Glomerular visceral epithelial cell (primary cell): ENCODE results near the gene LCA5L.
"Not testable (repeated sequence)": the region's sequence is repeated elsewhere in the genome, so short reads cannot be mapped to it uniquely, and the experiment has no call there.

Experiments used
- DNase-seq: peaks from one replicate; pipeline ENCODE4 v3.0.0-alpha.2; 2016; ENCODE audit errors: extremely low spot score

The LCA5L gene

DNA sequence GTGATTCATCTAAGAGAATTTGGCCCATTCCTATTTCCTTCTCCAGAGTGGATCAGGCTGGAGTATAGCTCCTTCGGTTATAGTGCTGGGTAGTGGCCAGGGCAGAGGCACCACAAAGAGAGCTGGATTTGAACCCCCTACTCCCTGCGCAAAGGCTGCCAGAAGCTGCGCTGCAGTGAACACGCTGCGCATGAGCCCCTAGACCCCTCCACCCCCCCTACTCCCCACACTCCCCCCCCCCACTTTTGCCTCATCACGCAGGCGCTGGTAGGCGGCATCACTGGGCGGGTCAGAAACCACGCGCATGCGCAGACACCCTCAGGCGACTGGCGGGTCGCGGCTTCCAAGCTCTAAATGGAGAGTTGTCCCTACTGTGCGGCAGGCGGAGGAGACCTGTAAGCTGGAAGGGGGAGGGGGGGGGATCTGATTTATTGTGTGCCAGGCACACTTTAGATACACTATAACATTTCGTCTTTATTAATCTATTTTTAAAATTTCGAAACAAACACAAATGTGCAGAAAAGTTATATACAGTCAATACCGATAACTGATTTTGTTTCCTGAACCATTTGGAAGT lies 58.0 kb downstream of the LCA5L start:
- DNase-seq: peak; percentile 93

GRCh38 chr21:39386899-39387298 lies 58.7 kb downstream of the LCA5L start:
- no peak for DNase-seq

- DNase-seq: no peak
Observed at GRCh38 chr21:39386194-39386593, 59.4 kb downstream of the LCA5L start.

GRCh38 chr21:39385299-39386145 lies 60.1 kb downstream of the LCA5L start:
- no peak for DNase-seq

GRCh38 chr21:39384674-39385298 lies 60.8 kb downstream of the LCA5L start:
- DNase-seq: peak; percentile 60

DNA sequence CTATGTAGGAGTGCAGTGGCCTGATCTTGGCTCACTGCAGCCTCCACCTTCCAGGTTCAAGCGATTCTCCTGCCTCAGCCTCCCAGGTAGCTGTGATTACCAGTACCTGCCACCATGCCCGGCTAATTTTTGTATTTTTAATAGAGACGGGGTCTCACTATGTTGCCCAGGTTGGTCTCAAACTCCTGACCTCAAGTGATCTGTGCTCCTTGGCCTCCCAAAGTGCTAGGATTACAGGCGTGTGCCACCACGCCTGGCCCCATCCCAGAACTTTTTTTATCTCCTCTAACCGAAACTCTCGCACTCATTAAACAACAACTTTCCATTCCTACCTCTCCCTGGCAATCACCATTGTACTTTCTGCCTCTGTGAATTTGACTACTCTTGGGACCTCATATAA lies 63.5 kb downstream of the LCA5L start:
- DNase-seq: not testable (repeated sequence)

DNA sequence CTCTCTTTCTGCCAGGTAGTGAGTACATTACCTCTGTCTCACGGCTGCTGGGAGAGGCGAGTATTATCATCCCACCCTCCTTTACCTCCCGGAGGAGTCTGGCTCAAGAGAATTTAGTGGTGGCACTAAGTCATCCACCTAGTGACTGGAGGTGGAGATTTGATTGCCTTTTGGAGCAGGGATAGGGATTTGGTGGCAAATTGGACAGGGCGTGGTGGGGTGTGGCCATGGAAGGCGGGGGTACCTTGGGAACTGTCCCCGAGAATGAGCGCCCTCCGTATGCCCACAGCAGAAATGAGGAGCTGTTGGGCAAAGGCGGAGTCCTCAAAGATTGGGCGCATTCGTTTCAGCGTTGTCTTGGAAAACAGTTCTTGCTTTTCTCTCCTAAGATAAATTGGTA lies 64.6 kb downstream of the LCA5L start:
- peak; percentile 26 for DNase-seq

GRCh38 chr21:39379986-39380891 lies 65.3 kb downstream of the LCA5L start:
- DNase-seq: peak; percentile 99

- no peak for DNase-seq
Observed at GRCh38 chr21:39377444-39378050, 68.0 kb downstream of the LCA5L start.

- no peak for DNase-seq
Observed at GRCh38 chr21:39375446-39375845, 70.1 kb downstream of the LCA5L start.

- DNase-seq: no peak
Observed at GRCh38 chr21:39374046-39374445, 71.5 kb downstream of the LCA5L start.

GRCh38 chr21:39373634-39374033 lies 71.9 kb downstream of the LCA5L start:
- peak; percentile 60 for DNase-seq

- DNase-seq: not testable (repeated sequence)
Observed at GRCh38 chr21:39369896-39370288, 75.7 kb downstream of the LCA5L start.

GRCh38 chr21:39367783-39368182 lies 77.8 kb downstream of the LCA5L start:
- no peak for DNase-seq

- DNase-seq: no peak
Observed at GRCh38 chr21:39366563-39366962, 79.0 kb downstream of the LCA5L start.

- DNase-seq: no peak
Observed at GRCh38 chr21:39364949-39365348, 80.6 kb downstream of the LCA5L start.

GRCh38 chr21:39363607-39364555 lies 81.7 kb downstream of the LCA5L start:
- no peak for DNase-seq

DNA sequence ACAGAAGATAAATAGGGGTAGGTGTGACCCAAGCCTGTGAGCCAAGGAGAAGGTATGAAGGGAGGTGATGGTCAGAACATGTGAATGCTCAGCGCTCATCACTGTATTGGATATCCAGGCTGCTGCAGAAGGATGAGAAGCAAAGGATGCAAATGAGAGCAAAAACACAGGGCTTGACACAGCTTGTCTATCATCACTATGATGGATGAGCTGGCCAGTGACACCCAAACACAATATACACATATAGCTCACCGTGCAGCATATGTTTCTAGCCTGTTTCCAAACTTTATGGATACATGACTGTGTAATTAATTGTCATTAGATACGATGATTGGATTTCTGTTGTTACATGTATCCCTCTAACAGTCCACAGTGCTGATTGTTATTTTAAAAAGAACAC lies 82.8 kb downstream of the LCA5L start:
- DNase-seq: no peak

GRCh38 chr21:39359382-39359781 lies 86.2 kb downstream of the LCA5L start:
- no peak for DNase-seq
